HG03457 (cell line): ENCODE data around the gene SPRR5.

Source experiments
- ATAC-seq: cut with Tn5 transposase; IDR thresholded peaks from one replicate; pipeline ENCODE4 v1.9.1; 2021; ENCODE audit warnings: moderate number of reproducible peaks; ENCODE audit not compliant: unreplicated experiment

Gene SPRR5

DNA sequence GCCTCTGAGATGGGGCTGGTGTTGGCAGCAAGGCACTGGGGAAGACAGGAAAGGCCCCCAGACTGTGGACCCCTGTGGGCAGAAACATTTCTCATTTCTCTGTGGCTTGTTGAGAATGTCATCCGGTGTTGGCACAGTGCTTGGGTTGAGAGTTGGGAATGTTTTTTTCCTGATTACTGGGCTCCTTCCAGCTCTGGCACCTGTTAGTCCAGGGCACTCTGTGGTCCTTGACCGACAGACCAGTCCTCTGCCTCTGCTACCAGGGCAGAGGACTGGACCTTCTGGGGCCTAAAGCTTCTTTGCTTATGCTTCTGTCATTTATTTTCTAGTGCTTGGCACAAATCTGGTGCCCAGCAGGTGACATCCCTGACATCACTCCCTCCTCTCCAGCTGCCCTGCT lies 4.8 kb upstream of the SPRR5 start:
- no peak for ATAC-seq

DNA sequence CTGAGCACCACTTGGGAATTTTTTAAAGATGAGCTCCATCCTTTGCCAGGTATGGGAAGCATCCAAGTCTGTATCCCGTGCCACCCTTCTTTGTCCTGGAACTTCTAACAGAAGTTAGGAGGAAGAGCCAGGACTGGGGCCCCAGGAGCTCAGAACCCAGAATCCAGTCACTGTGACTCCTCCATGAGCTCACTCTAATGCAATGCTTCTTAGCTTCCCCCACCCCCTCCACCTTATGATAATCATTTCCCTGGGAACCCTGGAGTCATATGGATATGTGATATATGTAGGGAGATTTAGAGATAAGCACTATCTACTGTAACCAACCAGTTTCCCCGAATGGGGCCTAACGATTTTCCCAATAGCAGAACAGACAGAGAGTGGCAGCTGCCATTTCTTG lies 758 bp upstream of the SPRR5 start:
- ATAC-seq, result no peak

DNA sequence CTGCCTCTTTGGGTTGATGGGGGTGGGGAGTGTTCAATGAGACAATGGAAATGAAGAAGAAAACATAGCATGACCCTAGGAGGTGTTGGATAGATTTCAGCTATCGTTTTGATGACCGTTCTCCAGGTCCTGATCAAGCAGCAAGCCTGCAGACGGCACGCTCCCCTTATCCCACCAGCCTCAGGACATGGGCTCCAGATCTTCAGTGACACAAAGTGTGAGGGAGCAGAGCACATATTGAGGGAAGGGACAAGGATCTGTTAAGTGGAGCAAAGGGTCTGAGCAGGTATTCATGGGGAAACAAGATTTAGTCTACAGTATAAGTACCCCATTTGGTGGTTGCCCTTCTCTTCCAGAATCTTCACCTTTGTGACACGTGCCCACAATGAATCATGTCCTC lies 4.7 kb downstream of the SPRR5 start:
- no peak for ATAC-seq

DNA sequence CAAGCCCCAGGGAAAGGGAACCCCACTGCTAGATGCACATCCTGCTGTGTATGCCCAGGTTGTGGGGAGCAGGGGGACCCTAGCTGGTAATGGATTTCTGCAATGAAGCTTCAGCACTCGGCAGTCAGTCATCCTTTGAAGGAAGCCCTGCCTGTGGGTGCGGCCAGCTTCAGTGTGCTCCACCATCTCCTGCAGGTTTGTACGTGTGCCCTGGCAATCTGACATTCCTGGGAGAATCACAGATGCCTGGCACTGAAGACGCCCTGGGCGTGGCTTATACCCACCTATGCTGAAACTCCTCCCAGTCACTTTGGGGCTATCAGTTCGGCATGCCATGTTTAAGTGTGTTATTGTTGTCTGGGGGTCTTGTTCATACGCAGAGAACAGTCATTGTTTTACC lies 6.8 kb downstream of the SPRR5 start:
- no peak for ATAC-seq

GRCh38 chr1:152954436-152954835 lies 7.4 kb downstream of the SPRR5 start:
- no peak for ATAC-seq

GRCh38 chr1:152957561-152957960 lies 10.6 kb downstream of the SPRR5 start:
- no peak for ATAC-seq

- no peak for ATAC-seq
Measured at GRCh38 chr1:152959273-152959672, 12.3 kb downstream of the SPRR5 start.

DNA sequence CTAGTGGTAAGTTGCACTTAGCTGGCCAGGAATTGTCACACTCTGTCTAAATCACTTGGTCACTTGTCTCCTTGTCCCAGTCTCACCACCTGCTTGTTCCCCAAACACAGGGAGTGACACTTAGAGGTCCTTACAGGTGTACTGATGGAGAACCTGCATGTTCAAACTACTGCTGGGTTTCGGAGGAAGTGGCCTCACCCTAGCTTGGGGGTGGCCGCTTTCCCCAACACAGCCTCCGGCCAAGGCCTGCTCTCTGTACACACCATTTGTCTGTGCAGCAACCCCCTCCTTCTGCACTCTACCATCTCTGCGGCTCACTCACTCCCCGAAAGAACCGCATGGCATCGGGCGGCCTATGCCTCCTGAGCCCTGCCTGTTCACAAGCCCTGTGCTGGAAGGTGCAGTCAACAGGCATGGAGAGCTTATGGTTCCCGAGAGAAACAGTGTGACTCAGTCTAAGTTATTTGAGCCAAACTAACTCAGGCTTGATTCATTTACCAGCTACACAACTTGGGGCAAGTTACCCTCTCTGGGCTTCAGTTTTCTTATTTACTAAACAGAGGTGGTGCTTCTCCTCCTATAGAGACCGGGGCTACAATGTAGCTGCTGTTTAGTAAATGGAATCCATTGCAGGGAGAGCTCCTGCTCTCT lies 12.9 kb downstream of the SPRR5 start:
- ATAC-seq, result no peak

- no peak for ATAC-seq
Measured at GRCh38 chr1:152960452-152961044, 13.5 kb downstream of the SPRR5 start.

DNA sequence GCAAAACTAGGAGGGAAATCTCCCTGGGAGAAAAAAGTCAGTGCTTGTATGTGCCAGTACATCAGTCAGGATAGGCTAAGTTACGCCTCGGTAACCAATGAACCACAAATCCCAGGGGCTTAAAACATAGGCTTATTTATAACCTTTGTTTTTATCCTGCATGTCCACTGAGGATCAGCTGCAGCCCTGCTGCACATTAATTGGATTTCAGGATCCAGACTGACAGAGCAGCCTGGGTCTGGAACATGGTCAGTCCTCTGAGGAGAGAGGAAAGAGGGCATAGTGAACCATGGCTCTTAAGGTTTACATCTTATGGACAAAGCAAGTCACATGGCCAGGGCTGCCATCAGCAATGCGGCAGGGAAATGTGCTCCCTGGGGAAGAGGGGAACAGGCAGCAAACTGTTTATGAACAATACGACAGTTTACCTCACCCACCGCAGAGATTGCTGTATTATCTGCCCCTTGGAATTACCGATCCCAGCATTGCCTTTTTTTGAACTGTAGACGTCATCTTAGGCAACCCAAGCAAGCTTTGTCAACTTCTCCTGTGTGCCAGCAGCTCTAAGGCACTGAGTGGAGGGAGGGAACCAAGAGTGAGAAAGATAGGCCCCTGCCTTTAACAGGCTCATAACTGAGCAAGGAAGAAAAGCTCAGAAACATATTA lies 14.4 kb downstream of the SPRR5 start:
- no peak for ATAC-seq

DNA sequence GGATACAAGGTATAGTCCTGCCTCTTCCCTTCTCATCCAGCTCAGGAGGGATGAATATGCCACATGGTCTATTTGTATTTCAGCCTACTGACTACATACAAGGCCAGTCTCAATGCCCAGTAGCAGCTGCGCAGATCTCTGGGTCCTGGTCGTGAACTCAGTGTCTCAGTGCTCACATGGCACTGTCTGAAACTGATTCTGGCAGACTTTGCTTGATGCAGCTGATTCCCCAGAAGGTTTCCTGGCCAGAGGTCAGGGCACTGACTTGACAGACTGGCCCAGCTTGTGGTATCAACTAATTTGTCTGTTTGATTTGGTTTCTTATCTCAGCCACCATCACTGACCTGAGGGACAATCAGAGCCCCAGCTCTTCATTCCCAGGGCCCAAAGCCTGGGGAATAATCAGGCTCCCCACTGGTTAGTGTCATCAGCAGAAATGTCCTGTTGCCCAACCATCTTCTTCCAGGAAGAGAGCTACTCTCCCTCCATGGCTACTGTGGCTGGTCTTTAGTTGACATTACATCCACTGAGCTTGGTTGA lies 15.9 kb downstream of the SPRR5 start:
- ATAC-seq, result no peak

DNA sequence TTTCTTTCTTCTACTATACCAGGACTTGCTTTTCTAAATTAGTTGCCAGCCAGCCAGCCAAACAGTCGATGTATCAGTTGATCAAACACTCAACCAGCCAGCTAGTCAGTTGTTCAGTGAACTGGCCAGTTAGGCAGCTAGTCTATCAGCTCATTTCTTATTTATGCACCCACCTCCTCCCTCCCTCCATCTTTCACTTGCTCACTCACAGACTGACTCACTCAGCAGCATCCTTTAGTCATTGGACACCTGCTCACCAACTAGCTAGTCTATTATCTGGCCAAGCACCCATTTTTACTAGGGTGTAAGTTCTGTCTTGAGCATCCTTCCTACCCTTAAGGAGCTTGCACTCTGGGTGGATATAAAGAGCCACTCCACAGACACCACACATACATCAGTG lies 17.5 kb downstream of the SPRR5 start:
- ATAC-seq, result no peak

DNA sequence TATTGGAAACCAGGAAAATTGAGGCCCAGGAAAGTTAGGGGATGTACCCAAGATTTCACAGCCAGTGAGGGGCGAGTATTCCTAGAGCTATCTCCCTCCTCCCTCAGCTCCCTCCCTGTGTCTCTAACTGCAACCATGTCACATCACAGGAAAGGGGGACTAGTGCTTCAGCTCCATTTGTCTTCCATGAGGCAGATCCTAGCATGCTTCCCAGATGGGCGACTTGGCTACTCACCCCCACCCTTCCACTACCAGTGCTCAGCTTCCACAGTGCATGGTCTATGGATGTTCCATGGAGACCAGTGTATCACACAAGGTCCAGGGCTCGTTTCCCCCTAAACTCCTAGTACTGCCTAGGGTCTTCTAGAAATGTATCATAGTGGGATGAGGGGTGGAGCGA lies 18.8 kb downstream of the SPRR5 start:
- ATAC-seq, result no peak

- no peak for ATAC-seq
Measured at GRCh38 chr1:152967201-152967600, 20.2 kb downstream of the SPRR5 start.

DNA sequence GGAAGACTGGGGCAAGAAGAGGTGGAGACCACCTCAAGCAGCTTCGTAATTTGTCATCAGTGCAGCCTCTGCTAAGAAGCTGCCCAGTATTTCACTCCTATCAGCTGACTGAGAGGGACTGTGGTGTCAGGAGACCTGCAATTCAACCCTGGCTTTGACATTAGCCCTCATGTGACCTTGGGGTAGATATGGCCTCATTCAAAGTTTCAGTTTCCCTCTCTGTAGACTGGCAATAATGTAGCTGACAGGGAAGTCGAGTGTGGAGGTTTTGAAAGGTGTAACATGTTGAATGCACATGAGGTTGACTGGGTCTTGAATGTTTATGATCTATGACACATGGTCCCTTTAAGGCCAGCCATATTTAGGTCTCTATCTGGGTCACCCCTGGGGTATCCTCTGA lies 21.2 kb downstream of the SPRR5 start:
- peak; percentile 54 for ATAC-seq

DNA sequence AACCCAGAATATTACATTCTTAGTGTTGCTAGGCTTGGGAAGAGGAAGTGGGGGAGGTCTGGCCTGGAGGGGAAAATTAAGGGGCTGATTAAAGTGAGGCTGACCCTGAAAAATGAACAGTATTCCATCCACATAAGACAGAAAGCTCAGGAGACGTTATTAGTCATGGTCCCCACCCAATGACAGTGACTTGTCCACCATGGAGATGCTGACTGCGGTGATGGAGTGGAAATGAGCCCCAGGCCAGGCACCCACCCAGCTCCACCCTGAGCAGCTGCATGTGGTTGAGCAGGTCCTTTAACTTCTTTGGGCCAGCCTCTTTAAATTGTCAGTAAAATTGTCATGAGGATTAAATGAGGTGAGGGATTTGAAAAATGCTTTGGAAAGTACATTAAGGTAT lies 22.0 kb downstream of the SPRR5 start:
- ATAC-seq, result no peak

GRCh38 chr1:152970495-152970894 lies 23.5 kb downstream of the SPRR5 start, which contains the start of gene SPRR4:
SPRR4 (plus strand) TSS chr1:152970648; CDS start chr1:152971891, 1,243 bp downstream.
- ATAC-seq, result no peak

- ATAC-seq, result no peak
Measured at GRCh38 chr1:152972196-152972886, 25.3 kb downstream of the SPRR5 start.

DNA sequence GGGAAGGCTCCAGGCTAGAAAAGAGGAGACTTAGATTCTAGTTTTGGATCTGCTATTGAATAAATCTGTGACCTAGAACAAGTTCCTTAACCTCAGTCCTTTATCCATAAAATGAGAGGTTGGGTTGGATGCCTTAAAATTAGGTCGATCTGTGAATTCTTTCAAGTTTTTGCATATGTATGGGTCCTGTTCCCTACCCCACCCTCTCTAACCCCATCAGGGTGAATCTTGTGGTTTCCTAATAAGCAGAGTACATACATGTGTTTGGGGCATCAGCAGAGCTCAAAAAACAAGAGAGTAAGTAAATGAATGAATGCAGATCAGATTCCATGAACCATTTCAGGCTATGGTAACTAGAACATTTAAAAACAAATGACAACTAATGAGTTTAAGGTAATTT lies 29.7 kb downstream of the SPRR5 start:
- no peak for ATAC-seq

DNA sequence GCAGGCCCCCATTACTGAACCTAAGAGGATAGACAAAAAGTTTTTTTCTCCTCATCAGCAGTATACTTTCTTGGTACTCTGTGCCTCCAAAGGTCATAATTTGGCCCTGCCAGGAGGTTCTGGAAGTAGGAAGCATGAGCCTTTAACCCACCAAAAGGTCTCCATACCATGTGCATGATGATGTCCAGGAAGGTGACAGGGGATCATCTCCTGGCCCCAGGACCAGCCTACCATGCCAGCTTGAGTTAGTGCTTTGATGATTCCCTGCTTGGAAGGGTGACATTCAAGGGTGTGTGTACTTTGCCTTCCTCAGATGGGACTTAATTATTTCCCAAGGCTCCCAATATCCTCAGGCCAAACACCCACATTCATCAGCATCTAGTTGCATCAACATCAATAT lies 30.6 kb downstream of the SPRR5 start:
- ATAC-seq, result no peak

DNA sequence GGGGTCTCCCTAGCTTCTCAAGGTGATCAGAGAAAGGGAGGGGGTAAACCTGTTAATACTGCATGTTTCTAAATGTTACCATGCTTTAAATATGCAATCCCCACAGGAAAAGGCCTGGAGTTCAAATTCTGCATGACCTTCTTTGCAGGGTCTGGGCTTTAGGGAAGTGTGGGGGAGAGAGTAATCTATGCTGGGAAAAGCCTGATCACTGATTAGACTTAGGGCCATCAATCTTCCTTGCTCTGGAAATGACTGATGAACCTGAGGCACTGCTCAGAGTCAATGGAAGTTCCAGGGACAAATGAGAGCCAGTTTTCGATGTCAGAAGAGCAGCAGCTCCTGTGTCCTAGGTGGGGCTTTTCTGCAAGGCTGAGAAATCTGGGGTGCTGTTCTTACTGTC lies 33.7 kb downstream of the SPRR5 start:
- no peak for ATAC-seq
